Right cardiac atrium (tissue), 5 donors: ENCODE results near the gene KRTAP10-11. TPM values are rescaled to one million over a fixed set of nuclear protein-coding genes. Genes with fewer than 3 reads are reported as not detected.
"Not testable (repeated sequence)": the region's sequence is repeated elsewhere in the genome, so short reads cannot be mapped to it uniquely, and the experiment has no call there.

Experiments used
- ATAC-seq, 2 donors: fragments of 200-7000 bp; cut with Tn5 transposase; one replicate each; pipeline versions ENCODE4 v1.8.0 to v1.9.1; 2020; ENCODE audit warnings: moderate library complexity in 2 of 2, mild to moderate bottlenecking in 1 of 2
- DNase-seq, 3 donors: peaks; one replicate each; pipeline ENCODE4 v3.0.0-alpha.2; 2020
- H3K27ac ChIP-seq: one replicate; pipeline ENCODE4 v1.5.1; 2013; ENCODE audit warnings: mild to moderate bottlenecking, low read length, control low read depth, moderate library complexity
- H3K27me3 ChIP-seq: one replicate; pipeline ENCODE4 v1.6.1; 2013; ENCODE audit not compliant: control insufficient read depth, insufficient read depth
- H3K4me1 ChIP-seq: one replicate; pipeline ENCODE4 v1.6.1; 2013; ENCODE audit warnings: low read length; ENCODE audit not compliant: control insufficient read depth, insufficient read depth
- H3K4me3 ChIP-seq: one replicate; pipeline ENCODE4 v1.5.1; 2013; ENCODE audit warnings: low read length, control low read depth
- H3K9me3 ChIP-seq: one replicate; pipeline ENCODE4 v1.6.1; 2013; ENCODE audit warnings: low read length; ENCODE audit not compliant: control insufficient read depth
- WGBS: extraction: QIAGEN DNeasy Blood & Tissue Kit; methylation state at CpG from one replicate; pipeline ENCODE4 v1.1.7; 2013; 5-methylcytosine and 5-hydroxymethylcytosine counted together
- intact Hi-C, 4 donors: fragments of 100-400 bp; cut with DNase I; formaldehyde crosslinking; loops; one replicate each; pipeline versions ENCODE4 v1.11.0 to v1.14.0; 2022 to 2023
- polyA plus RNA-seq: library from polyadenylated mRNA; stranded (reverse); fragments of 200-250 nt; gene quantifications from one replicate; pipeline ENCODE4 v1.2.3, GENCODE V29; 2013
- total RNA-seq, 4 donors: library from RNA; stranded (reverse); fragmentation: NEBNext Ultra II Directional; extraction: Animal tissue kit (Norgen Biotek cat#: 25700); gene quantifications; one replicate each; pipeline ENCODE4 v1.2.1, GENCODE V29; 2021
- donor health status: healthy with polysubstance abuse.
- donor health status: DM: no; HTN: yes; CAD: no.
- donor health status: DM: no; HTN: no; CAD: no.
- donor health status: DM: no; HTN: yes; CAD: no; lungs with severe emphysema.
- donor health status: DM: yes; HTN: yes; CAD: no.

Gene KRTAP10-11
- total and polyA plus RNA-seq, 5 donors = not detected

- 53% methylated on average over 15 of the region's 15 CpGs for WGBS
- H3K4me1 ChIP-seq, ATAC-seq, H3K27me3 ChIP-seq, H3K27ac ChIP-seq, H3K4me3 ChIP-seq, H3K9me3 ChIP-seq, intact Hi-C loops, DNase-seq: not testable (repeated sequence)
Observed at GRCh38 chr21:44627831-44628233, 18.4 kb upstream of the KRTAP10-11 start.

DNA sequence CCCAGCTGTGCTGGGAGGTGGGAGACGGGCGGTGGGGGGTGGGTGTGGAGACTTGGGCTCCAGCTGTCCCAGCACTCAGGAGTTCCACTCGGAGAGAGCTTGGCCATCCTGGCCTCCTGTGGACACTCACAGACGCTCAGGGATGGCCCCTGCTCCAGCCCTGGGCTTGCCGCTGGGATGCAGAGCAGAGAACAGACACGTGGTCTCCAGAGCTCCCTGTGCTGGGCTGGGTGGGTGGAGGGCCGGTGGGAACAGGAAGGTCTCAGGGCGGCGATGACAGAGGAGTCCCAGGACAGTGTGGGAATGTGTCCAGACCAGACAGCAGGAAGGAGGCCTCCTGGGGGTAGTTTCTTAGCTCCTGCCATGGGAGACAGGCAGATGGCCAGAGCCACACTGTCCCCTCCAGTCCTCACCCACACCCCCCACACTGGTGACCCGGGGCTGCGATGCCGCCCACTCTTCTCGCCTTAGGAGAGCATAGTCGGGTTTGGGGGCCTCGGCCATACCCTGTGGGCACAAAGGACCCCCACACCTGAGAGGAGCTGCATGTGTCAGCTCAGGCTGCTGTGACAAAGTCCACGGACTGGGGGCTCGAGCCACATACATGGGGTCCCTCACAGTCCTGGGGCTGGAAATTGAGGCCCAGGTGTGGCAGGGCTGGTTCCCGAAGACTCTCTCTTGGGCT lies 17.4 kb upstream of the KRTAP10-11 start:
- H3K27ac ChIP-seq = no peak overlapping the region
- no peak overlapping the region for H3K4me3 ChIP-seq
- intact Hi-C loops = no loop called here
- no peaks in the 10 kb centered on the region for H3K9me3 ChIP-seq
- no peaks in the 10 kb centered on the region for H3K27me3 ChIP-seq
- ATAC-seq (peak; percentile 39 to 46), DNase-seq (no peak)
- WGBS = 57% methylated on average over 18 of the region's 18 CpGs
- H3K4me1 ChIP-seq = no peaks in the 10 kb centered on the region

GRCh38 chr21:44630440-44630839 lies 15.8 kb upstream of the KRTAP10-11 start:
- no peaks in the 10 kb centered on the region for H3K4me1 ChIP-seq
- no peak for ATAC-seq
- no peaks in the 10 kb centered on the region for H3K27me3 ChIP-seq
- DNase-seq = no peak
- 48% methylated on average over 2 of the region's 2 CpGs for WGBS
- H3K4me3 ChIP-seq = no peak overlapping the region
- no peaks in the 10 kb centered on the region for H3K9me3 ChIP-seq
- no peak overlapping the region for H3K27ac ChIP-seq
- intact Hi-C loops = no loop called here

DNA sequence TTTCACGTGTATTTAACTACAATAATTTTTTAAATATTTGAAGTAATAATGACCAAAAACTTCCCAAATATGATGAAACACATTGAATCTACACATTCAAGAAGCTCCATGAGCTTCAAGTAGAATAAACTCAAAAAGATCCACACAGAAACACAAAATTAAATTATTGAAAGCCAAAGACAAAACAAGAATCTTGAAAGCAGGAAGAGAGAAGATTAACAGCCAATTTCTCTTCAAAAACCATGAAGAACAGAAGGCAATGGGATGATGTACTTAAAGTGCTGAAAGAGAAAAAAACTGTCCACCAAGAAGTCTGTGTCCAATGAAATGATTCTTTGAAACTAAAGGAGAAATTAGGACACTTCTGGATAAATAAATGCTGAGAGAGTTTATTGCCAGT lies 14.1 kb upstream of the KRTAP10-11 start:
- DNase-seq (no peak), ATAC-seq (no peak)
- intact Hi-C loops = no loop called here
- Histone ChIP-seq H3K4me3 (no peak overlapping the region), H3K4me1 (no peaks in the 10 kb centered on the region), H3K27ac (no peak overlapping the region), H3K27me3 (no peaks in the 10 kb centered on the region), H3K9me3 (no peaks in the 10 kb centered on the region)
- 98% methylated on average over 1 of the region's 1 CpG for whole genome bisulfite sequencing

GRCh38 chr21:44636209-44637017 lies 9.8 kb upstream of the KRTAP10-11 start:
- WGBS = 81% methylated on average over 15 of the region's 15 CpGs
- Histone ChIP-seq H3K9me3 (peaks cover 4% of the 10 kb centered on the region), H3K4me3 (no peak overlapping the region), H3K4me1 (no peaks in the 10 kb centered on the region), H3K27me3 (no peaks in the 10 kb centered on the region), H3K27ac (no peak overlapping the region)
- ATAC-seq = peak in 1 of 2 donors; percentile 36
- DNase-seq = no peak
- intact Hi-C loops = no loop called here

- DNase-seq (no peak), ATAC-seq (peak in 1 of 2 donors; percentile 49)
- Histone ChIP-seq H3K27ac (no peak within 1 kb of the TSS), H3K27me3 (no peaks in the 10 kb centered on the region), H3K9me3 (peaks cover 4% of the 10 kb centered on the region), H3K4me3 (no peak within 1 kb of the TSS), H3K4me1 (no peaks in the 10 kb centered on the region)
- intact Hi-C loops = no loop called here
- WGBS = 47% methylated on average over 21 of the region's 21 CpGs
Observed at GRCh38 chr21:44637018-44637850, 9.0 kb upstream of the KRTAP10-11 start, which contains the start of gene KRTAP10-10. Gene KRTAP10-10, plus strand, starts transcription at chr21:44637356. Its CDS starts 62 bp downstream, at chr21:44637418.

DNA sequence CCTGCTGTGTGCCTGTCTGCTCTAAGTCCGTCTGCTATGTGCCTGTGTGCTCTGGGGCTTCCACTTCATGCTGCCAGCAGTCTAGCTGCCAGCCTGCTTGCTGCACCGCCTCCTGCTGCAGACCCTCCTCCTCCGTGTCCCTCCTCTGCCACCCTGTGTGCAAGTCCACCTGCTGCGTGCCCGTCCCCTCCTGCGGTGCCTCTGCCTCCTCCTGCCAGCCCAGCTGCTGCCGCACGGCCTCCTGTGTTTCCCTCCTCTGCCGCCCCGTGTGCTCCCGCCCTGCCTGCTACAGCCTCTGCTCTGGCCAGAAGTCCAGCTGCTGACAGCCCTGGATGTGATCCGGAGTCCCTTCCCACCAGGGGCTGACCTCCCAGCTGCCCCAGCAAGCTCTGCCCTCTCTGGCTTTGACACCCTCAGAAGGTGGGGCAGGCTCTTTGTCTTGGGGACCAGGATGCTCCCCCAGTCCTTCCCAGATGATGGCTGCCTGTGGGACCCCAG lies 8.3 kb upstream of the KRTAP10-11 start:
- H3K27me3 ChIP-seq, H3K9me3 ChIP-seq, intact Hi-C loops, H3K4me3 ChIP-seq, DNase-seq, H3K27ac ChIP-seq, H3K4me1 ChIP-seq, ATAC-seq: not testable (repeated sequence)
- 49% methylated on average over 12 of the region's 12 CpGs for WGBS

- H3K4me1 ChIP-seq, H3K27me3 ChIP-seq, H3K4me3 ChIP-seq, H3K27ac ChIP-seq, intact Hi-C loops, H3K9me3 ChIP-seq, DNase-seq: not testable (repeated sequence)
- ATAC-seq = peak in 1 of 2 donors; percentile 22
- WGBS = 77% methylated on average over 21 of the region's 21 CpGs
Observed at GRCh38 chr21:44638506-44639330, 7.5 kb upstream of the KRTAP10-11 start.

DNA sequence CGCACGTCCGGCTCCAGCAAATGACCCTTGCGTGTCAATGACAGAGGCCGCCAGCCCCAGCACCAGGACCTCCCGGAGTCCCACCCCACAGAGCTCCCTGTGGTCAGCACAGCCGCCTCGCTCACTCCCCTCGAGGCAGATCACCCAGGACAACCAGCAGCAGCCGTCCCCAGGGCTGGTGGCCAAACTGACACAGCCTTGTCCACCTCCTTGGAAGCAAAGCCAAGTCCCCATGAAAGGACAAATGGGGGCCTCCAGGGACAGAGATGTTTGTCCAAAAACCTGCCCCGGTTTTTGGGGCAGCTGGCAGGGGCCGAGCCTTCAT lies 6.9 kb upstream of the KRTAP10-11 start:
- intact Hi-C loops = no loop called here
- H3K9me3 ChIP-seq = peaks cover 4% of the 10 kb centered on the region
- H3K27ac ChIP-seq = no peak overlapping the region
- no peak for DNase-seq
- no peaks in the 10 kb centered on the region for H3K4me1 ChIP-seq
- ATAC-seq = no peak
- 82% methylated on average over 12 of the region's 12 CpGs for WGBS
- H3K27me3 ChIP-seq = no peaks in the 10 kb centered on the region
- H3K4me3 ChIP-seq = no peak overlapping the region

- H3K9me3 ChIP-seq = peaks cover 4% of the 10 kb centered on the region
- intact Hi-C loops = no loop called here
Observed at GRCh38 chr21:44640761-44641160, 5.5 kb upstream of the KRTAP10-11 start.

More at GRCh38 chr21:44640761-44641160, 5.5 kb upstream of the KRTAP10-11 start:
- Histone ChIP-seq H3K4me3 (no peak overlapping the region), H3K27me3 (no peaks in the 10 kb centered on the region), H3K4me1 (no peaks in the 10 kb centered on the region), H3K27ac (no peak overlapping the region)
- ATAC-seq (no peak), DNase-seq (no peak)
- 84% methylated on average over 5 of the region's 5 CpGs for WGBS
